Erythroblast (primary cell): ENCODE measurements around the gene RGSL1.

Experiments
- GATA1 ChIP-seq: IDR thresholded peaks from 2 replicates; pipeline ENCODE4 v1.6.1; 2011; ENCODE audit warnings: low read depth, mild to moderate bottlenecking, control low read depth, low read length, moderate library complexity
- POLR2A ChIP-seq: IDR thresholded peaks from 2 replicates; pipeline ENCODE4 v1.6.1; 2011; ENCODE audit warnings: mild to moderate bottlenecking, low read length

GRCh38 chr1:182527680-182528079 is 77.7 kb downstream of the RGSL1 start:
- TF ChIP-seq POLR2A: no peak
- TF ChIP-seq GATA1: no peak
